Skeletal muscle tissue (tissue), 4 donors: ENCODE results near the gene MROH9. TPM values are rescaled to one million over a fixed set of nuclear protein-coding genes. Genes with fewer than 3 reads are reported as not detected.

ENCODE experiments used
- H3K27ac ChIP-seq: one replicate; pipeline ENCODE4 v1.7.0; 2013; ENCODE audit warnings: mild to moderate bottlenecking, low read depth, low read length, inconsistent platforms
- H3K27me3 ChIP-seq, 3 donors: one replicate each; pipeline ENCODE4 v1.7.0; 2013; ENCODE audit warnings: low read length in 3 of 3; ENCODE audit not compliant: control insufficient read depth in 3 of 3, insufficient read depth in 3 of 3
- H3K36me3 ChIP-seq, 3 donors: one replicate each; pipeline ENCODE4 v1.7.0; 2013; ENCODE audit warnings: low read length in 3 of 3; ENCODE audit not compliant: control insufficient read depth in 3 of 3, insufficient read depth in 3 of 3
- H3K4me1 ChIP-seq, 3 donors: one replicate each; pipeline ENCODE4 v1.7.0; 2013; ENCODE audit warnings: low read length in 3 of 3, mild to moderate bottlenecking in 3 of 3; ENCODE audit not compliant: control insufficient read depth in 3 of 3, insufficient read depth in 3 of 3
- H3K4me3 ChIP-seq, 3 donors: one replicate each; pipeline ENCODE4 v1.7.0; 2013; ENCODE audit warnings: low read length in 3 of 3
- H3K9ac ChIP-seq, 3 donors: one replicate each; pipeline ENCODE4 v1.7.0; 2013; ENCODE audit warnings: low read length in 3 of 3, mild to moderate bottlenecking in 3 of 3, moderate library complexity in 2 of 3, low read depth in 1 of 3
- H3K9me3 ChIP-seq, 3 donors: one replicate each; pipeline ENCODE4 v1.7.0; 2013; ENCODE audit warnings: low read length in 3 of 3; ENCODE audit not compliant: control insufficient read depth in 3 of 3
- total RNA-seq: library from RNA; depleted of rRNA; stranded (reverse); fragments of >200 nt; gene quantifications from one replicate; pipeline ENCODE4 v1.2.3, GENCODE V29; 2014
- donor health status: Osteomylitis.

MROH9 gene
- total RNA-seq, 1 donor from 2014 or later, result not detected

- no peaks in the 10 kb centered on the region for H3K27me3 ChIP-seq
- H3K9ac ChIP-seq, result no peak overlapping the region
- no peaks in the 10 kb centered on the region for H3K9me3 ChIP-seq
- H3K27ac ChIP-seq, result no peak overlapping the region
- H3K4me1 ChIP-seq, result no peaks in the 10 kb centered on the region
- no peaks in the 10 kb centered on the region for H3K36me3 ChIP-seq
- H3K4me3 ChIP-seq, result no peak overlapping the region
These were observed 24.1 kb downstream of the MROH9 start for GRCh38 chr1:170959385-170959784.

- Histone ChIP-seq H3K27me3 (no peaks in the 10 kb centered on the region), H3K9me3 (no peaks in the 10 kb centered on the region), H3K36me3 (no peaks in the 10 kb centered on the region), H3K4me1 (no peaks in the 10 kb centered on the region), H3K4me3 (no peak overlapping the region), H3K27ac (no peak overlapping the region), H3K9ac (no peak overlapping the region)
These were observed 29.2 kb downstream of the MROH9 start for GRCh38 chr1:170964506-170964905.

DNA sequence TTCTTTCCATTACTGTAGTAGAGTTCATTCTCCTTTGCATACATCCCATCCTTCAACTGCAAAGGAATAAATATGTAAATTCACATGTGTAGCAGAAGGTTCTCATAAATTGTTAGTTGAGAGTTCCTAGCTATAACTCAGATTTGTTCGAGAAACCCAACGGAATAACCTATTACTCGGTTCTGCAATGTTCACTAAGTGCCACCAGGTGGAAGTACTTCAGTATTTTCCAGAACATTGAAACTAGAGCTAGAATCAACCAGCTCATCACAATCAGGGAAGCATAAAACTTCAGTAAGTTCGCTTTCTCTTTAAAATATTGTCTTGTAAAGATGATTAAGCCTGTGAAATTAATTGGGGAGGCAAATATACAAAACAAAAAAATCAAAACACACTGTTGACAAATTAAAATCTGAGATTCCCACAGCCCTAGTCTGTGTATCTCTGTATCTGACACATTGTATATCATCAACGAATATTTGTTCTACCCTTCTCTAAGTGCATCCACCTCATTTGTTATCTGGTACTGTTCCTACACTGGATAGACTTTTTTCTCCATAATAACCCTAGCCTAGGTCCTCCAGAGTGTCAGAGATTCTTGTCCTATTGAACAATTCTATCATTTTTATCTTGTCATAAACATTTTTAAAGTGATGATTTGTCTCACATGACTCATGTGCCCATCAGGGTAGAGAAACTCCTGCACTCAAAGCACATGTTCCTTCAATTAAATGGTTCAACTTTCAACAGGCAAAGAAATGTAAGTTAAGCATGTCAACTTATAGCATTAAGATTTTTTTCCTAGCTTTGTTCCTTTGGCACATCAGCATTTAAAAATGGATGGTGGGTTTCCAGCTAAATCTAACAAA, 31.9 kb downstream of the MROH9 start:
- Histone ChIP-seq H3K27ac (no peak overlapping the region), H3K4me3 (no peak overlapping the region), H3K9me3 (no peaks in the 10 kb centered on the region), H3K9ac (no peak overlapping the region), H3K27me3 (no peaks in the 10 kb centered on the region), H3K36me3 (no peaks in the 10 kb centered on the region), H3K4me1 (no peaks in the 10 kb centered on the region)

- Histone ChIP-seq H3K36me3 (no peaks in the 10 kb centered on the region), H3K27me3 (no peaks in the 10 kb centered on the region), H3K27ac (no peak overlapping the region), H3K4me1 (no peaks in the 10 kb centered on the region), H3K9me3 (no peaks in the 10 kb centered on the region), H3K4me3 (no peak overlapping the region), H3K9ac (no peak overlapping the region)
These were observed 34.9 kb downstream of the MROH9 start for GRCh38 chr1:170970256-170970655.

DNA sequence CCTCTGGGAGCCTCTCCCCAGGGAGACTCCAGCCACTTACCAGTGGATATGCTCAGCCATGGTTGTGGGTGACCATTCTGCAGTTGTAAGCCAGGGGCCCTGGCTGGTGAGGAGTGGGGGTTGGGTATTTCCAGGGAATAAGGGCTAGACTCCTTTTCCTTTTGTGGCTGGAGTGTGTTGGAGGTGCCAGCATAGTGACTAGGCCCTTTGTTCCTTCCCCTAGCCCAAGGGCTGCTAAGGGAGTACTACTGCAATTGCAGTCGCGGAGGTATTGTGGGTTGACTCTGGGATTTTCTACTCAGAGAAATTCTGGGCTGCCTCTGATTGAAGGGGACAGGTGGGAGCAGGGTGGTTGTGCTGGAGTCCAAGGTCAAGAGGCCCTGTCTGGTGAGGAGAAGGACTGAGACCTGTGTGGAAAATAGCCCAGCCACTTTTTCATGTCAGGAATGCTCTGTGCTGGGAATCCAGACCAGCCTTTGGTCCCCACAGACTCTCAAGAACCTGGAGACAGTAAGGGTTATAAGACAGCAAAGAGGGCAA, 43.1 kb downstream of the MROH9 start:
- Histone ChIP-seq H3K27me3 (no peaks in the 10 kb centered on the region), H3K27ac (no peak overlapping the region), H3K4me3 (no peak overlapping the region), H3K9me3 (peaks cover 0 to 2% (median 0%) of the 10 kb centered on the region in 3 donors), H3K36me3 (no peaks in the 10 kb centered on the region), H3K9ac (no peak overlapping the region), H3K4me1 (no peaks in the 10 kb centered on the region)

GRCh38 chr1:170985406-170985805, 50.1 kb downstream of the MROH9 start:
- no peak overlapping the region for H3K27ac ChIP-seq
- no peaks in the 10 kb centered on the region for H3K27me3 ChIP-seq
- H3K4me1 ChIP-seq, result no peaks in the 10 kb centered on the region
- no peaks in the 10 kb centered on the region for H3K36me3 ChIP-seq
- H3K9me3 ChIP-seq, result no peaks in the 10 kb centered on the region
- no peak overlapping the region for H3K4me3 ChIP-seq
- H3K9ac ChIP-seq, result no peak overlapping the region

DNA sequence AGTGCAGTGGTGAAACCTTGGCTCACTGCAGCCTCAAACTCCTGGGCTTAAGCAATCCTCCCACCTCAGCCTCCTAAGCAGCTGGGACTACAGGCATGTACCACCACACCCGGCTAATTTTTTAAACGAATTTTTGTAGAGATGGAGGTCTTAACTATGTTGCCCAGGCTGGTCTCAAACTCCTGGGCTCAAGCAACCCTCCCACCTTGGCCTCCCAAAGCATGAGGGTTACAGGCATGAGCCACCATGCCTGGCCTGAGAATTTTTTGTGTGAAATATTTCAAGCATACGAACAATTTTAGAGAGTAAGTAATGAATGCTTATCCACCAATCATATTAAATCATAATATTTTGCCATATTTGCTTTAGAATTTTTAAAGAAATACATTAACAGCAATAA, 51.6 kb downstream of the MROH9 start:
- no peaks in the 10 kb centered on the region for H3K9me3 ChIP-seq

DNA sequence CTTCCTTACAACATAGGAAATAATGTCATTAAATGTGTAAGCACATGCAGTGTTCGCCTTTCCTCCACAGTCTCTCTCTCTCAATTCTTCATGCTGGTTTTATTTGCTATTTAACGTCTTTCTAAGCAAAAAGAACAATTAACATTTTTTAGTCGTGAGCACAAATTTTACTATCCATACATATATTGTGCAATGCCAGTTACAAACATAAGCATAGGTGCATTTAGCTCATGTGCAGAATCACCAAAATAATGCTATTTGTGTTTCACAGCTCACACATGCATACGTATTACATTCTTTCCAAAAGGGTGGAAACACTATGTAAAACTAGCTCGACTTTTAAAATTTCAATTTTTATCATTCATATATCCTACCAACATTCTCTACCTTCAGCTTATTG, 52.1 kb downstream of the MROH9 start:
- Histone ChIP-seq H3K9ac (no peak overlapping the region), H3K4me1 (no peaks in the 10 kb centered on the region), H3K4me3 (no peak overlapping the region), H3K36me3 (no peaks in the 10 kb centered on the region), H3K9me3 (no peaks in the 10 kb centered on the region), H3K27ac (no peak overlapping the region), H3K27me3 (no peaks in the 10 kb centered on the region)

More for the DNA sequence above, 51.6 kb downstream of the MROH9 start:
- H3K4me3 ChIP-seq, result no peak overlapping the region
- H3K4me1 ChIP-seq, result no peaks in the 10 kb centered on the region
- H3K27ac ChIP-seq, result no peak overlapping the region
- H3K36me3 ChIP-seq, result no peaks in the 10 kb centered on the region
- no peak overlapping the region for H3K9ac ChIP-seq
- no peaks in the 10 kb centered on the region for H3K27me3 ChIP-seq

- Histone ChIP-seq H3K27me3 (no peaks in the 10 kb centered on the region), H3K36me3 (no peaks in the 10 kb centered on the region), H3K27ac (no peak overlapping the region), H3K4me3 (no peak overlapping the region), H3K9me3 (no peaks in the 10 kb centered on the region), H3K9ac (no peak overlapping the region), H3K4me1 (no peaks in the 10 kb centered on the region)
These were observed 57.8 kb downstream of the MROH9 start for GRCh38 chr1:170993151-170993550.

- Histone ChIP-seq H3K9me3 (no peaks in the 10 kb centered on the region), H3K4me3 (no peak overlapping the region), H3K27me3 (no peaks in the 10 kb centered on the region), H3K9ac (no peak overlapping the region), H3K4me1 (no peaks in the 10 kb centered on the region), H3K27ac (no peak overlapping the region), H3K36me3 (no peaks in the 10 kb centered on the region)
These were observed 58.4 kb downstream of the MROH9 start for GRCh38 chr1:170993717-170994116.
